Aorta (tissue), 5 donors: ENCODE measurements around the gene ATAD3B. TPM values are rescaled to one million over a fixed set of nuclear protein-coding genes. Genes with fewer than 3 reads are reported as not detected.

Experiments used
- ATAC-seq: fragments of 200-7000 bp; cut with Tn5 transposase; one replicate; pipeline ENCODE4 v1.9.1; 2022; ENCODE audit warnings: moderate library complexity; ENCODE audit not compliant: low FRiP score
- DNase-seq, 2 donors: peaks; one replicate each; pipeline ENCODE4 v3.0.0-alpha.2; 2020
- H3K27ac ChIP-seq, 2 donors: one replicate each; pipeline ENCODE4 v1.5.1; 2013; ENCODE audit warnings: low read length in 2 of 2, mild to moderate bottlenecking in 2 of 2, moderate library complexity in 2 of 2, control low read depth in 1 of 2, inconsistent platforms in 1 of 2, low read depth in 1 of 2
- H3K27me3 ChIP-seq, 2 donors: one replicate each; pipeline ENCODE4 v1.6.1; 2013; ENCODE audit warnings: control low read depth in 1 of 2, low read length in 1 of 2, mild to moderate bottlenecking in 1 of 2, moderate library complexity in 1 of 2; ENCODE audit not compliant: insufficient read depth in 2 of 2, control insufficient read depth in 1 of 2
- H3K36me3 ChIP-seq, 2 donors: one replicate each; pipeline ENCODE4 v1.6.1; 2013; ENCODE audit warnings: control low read depth in 1 of 2, low read length in 1 of 2, mild to moderate bottlenecking in 1 of 2; ENCODE audit not compliant: insufficient read depth in 2 of 2, control insufficient read depth in 1 of 2
- H3K4me1 ChIP-seq, 2 donors: one replicate each; pipeline ENCODE4 v1.6.1; 2013; ENCODE audit warnings: low read length in 2 of 2, control low read depth in 1 of 2, mild to moderate bottlenecking in 1 of 2, moderate library complexity in 1 of 2; ENCODE audit not compliant: insufficient read depth in 2 of 2, control insufficient read depth in 1 of 2
- H3K4me3 ChIP-seq, 2 donors: one replicate each; pipeline ENCODE4 v1.5.1; 2013; ENCODE audit warnings: low read length in 2 of 2, control low read depth in 1 of 2, mild to moderate bottlenecking in 1 of 2
- H3K9me3 ChIP-seq: one replicate; pipeline ENCODE4 v1.6.1; 2013; ENCODE audit warnings: mild to moderate bottlenecking, low read length; ENCODE audit not compliant: control insufficient read depth
- WGBS, 2 donors: extraction: QIAGEN DNeasy Blood & Tissue Kit; methylation state at CpG; one replicate each; pipeline ENCODE4 v1.1.7; 2013; 5-methylcytosine and 5-hydroxymethylcytosine counted together
- intact Hi-C, 2 donors: fragments of 100-400 bp; cut with DNase I; formaldehyde crosslinking; loops; one replicate each; pipeline versions ENCODE4 v1.14.2 to v1.15.0; 2022
- polyA plus RNA-seq, 2 donors: library from polyadenylated mRNA; stranded (reverse); fragments of 200-250 nt; gene quantifications; one replicate each; pipeline ENCODE4 v1.2.3, GENCODE V29; 2013
- total RNA-seq, 2 donors: library from RNA; stranded (reverse); fragmentation: NEBNext Ultra II Directional; extraction: Animal tissue kit (Norgen Biotek cat#: 25700); gene quantifications; one replicate each; pipeline ENCODE4 v1.2.1, GENCODE V29; 2021
- donor health status: healthy with polysubstance abuse.
- donor health status: Bipolar disorder and iron deficiency.
- donor health status: DM: no; HTN: no; CAD: no.
- donor health status: DM: no; HTN: no; CAD: no.
- donor health status: DM: yes; HTN: yes; CAD: no.

The ATAD3B gene
- total and polyA plus RNA-seq, 4 donors = 6.1 to 44.8 (median 14.8) TPM

GRCh38 chr1:1535201-1536018 is 63.8 kb downstream of the ATAD3B start:
- no peaks in the 10 kb centered on the region for H3K9me3 ChIP-seq
- no peaks in the 10 kb centered on the region for H3K36me3 ChIP-seq
- WGBS, 2 donors = 94% methylated on average over 63 to 66 of the region's 66 CpGs
- intact Hi-C loops = no loop called here
- ATAC-seq (no peak), DNase-seq (no peak)
- no peaks in the 10 kb centered on the region for H3K4me1 ChIP-seq
- H3K4me3 ChIP-seq = no peak overlapping the region
- H3K27ac ChIP-seq = no peak overlapping the region
- no peaks in the 10 kb centered on the region for H3K27me3 ChIP-seq

GRCh38 chr1:1536019-1536937 is 64.7 kb downstream of the ATAD3B start:
- no peaks in the 10 kb centered on the region for H3K9me3 ChIP-seq
- no peaks in the 10 kb centered on the region for H3K27me3 ChIP-seq
- ATAC-seq (no peak), DNase-seq (no peak)
- H3K36me3 ChIP-seq = no peaks in the 10 kb centered on the region
- WGBS, 2 donors = 87 to 88% methylated on average over 39 to 48 of the region's 48 CpGs
- H3K4me3 ChIP-seq = no peak overlapping the region
- no peak overlapping the region for H3K27ac ChIP-seq
- no peaks in the 10 kb centered on the region for H3K4me1 ChIP-seq
- intact Hi-C loops = no loop called here

GRCh38 chr1:1536938-1537546 is 65.5 kb downstream of the ATAD3B start:
- intact Hi-C loops = no loop called here

GRCh38 chr1:1537626-1538250 is 66.2 kb downstream of the ATAD3B start:
- ATAC-seq (no peak), DNase-seq (no peak)
- no peaks in the 10 kb centered on the region for H3K4me1 ChIP-seq
- no peaks in the 10 kb centered on the region for H3K36me3 ChIP-seq
- no peaks in the 10 kb centered on the region for H3K27me3 ChIP-seq
- no peak overlapping the region for H3K4me3 ChIP-seq
- H3K9me3 ChIP-seq = no peaks in the 10 kb centered on the region
- intact Hi-C loops = no loop called here
- 94% methylated on average over 32 of the region's 32 CpGs for WGBS, 2 donors
- no peak overlapping the region for H3K27ac ChIP-seq

More at GRCh38 chr1:1536938-1537546, 65.5 kb downstream of the ATAD3B start:
- Histone ChIP-seq H3K27me3 (no peaks in the 10 kb centered on the region), H3K9me3 (no peaks in the 10 kb centered on the region), H3K4me3 (no peak overlapping the region), H3K27ac (no peak overlapping the region), H3K36me3 (no peaks in the 10 kb centered on the region), H3K4me1 (no peaks in the 10 kb centered on the region)
- WGBS, 2 donors = 92 to 94% methylated on average over 15 of the region's 15 CpGs
- ATAC-seq (no peak), DNase-seq (no peak)

GRCh38 chr1:1538334-1538733 is 66.8 kb downstream of the ATAD3B start:
- no peaks in the 10 kb centered on the region for H3K27me3 ChIP-seq
- H3K4me3 ChIP-seq = no peak overlapping the region
- no peaks in the 10 kb centered on the region for H3K36me3 ChIP-seq
- no peak for DNase-seq
- no peak overlapping the region for H3K27ac ChIP-seq
- WGBS, 2 donors = 93% methylated on average over 23 of the region's 23 CpGs
- no peak for ATAC-seq
- intact Hi-C loops = no loop called here
- H3K4me1 ChIP-seq = no peaks in the 10 kb centered on the region
- no peaks in the 10 kb centered on the region for H3K9me3 ChIP-seq

GRCh38 chr1:1538989-1539309 is 67.4 kb downstream of the ATAD3B start:
- ATAC-seq = no peak
- H3K27ac ChIP-seq = no peak overlapping the region
- no peak overlapping the region for H3K4me3 ChIP-seq
- intact Hi-C loops = no loop called here
- H3K27me3 ChIP-seq = no peaks in the 10 kb centered on the region
- DNase-seq = no peak
- H3K4me1 ChIP-seq = no peaks in the 10 kb centered on the region
- no peaks in the 10 kb centered on the region for H3K36me3 ChIP-seq
- no peaks in the 10 kb centered on the region for H3K9me3 ChIP-seq
- 85% methylated on average over 16 to 18 of the region's 18 CpGs for WGBS, 2 donors

GRCh38 chr1:1539310-1540089 is 67.9 kb downstream of the ATAD3B start:
- Histone ChIP-seq H3K27me3 (no peaks in the 10 kb centered on the region), H3K36me3 (no peaks in the 10 kb centered on the region), H3K4me1 (no peaks in the 10 kb centered on the region), H3K4me3 (peak overlapping the region; percentile 46 to 64), H3K27ac (no peak overlapping the region), H3K9me3 (no peaks in the 10 kb centered on the region)
- WGBS, 2 donors = 11 to 17% methylated on average over 46 to 66 of the region's 66 CpGs
- intact Hi-C loops = no loop called here
- ATAC-seq (no peak), DNase-seq (peak in 1 of 2 donors; percentile 81)
